CD14-positive monocyte (primary cell): ENCODE results near the gene PPP1R9B. TPM values are rescaled to one million over a fixed set of nuclear protein-coding genes. Genes with fewer than 3 reads are reported as not detected.

ENCODE experiments used
- DNase-seq, 3 donors: peaks; one replicate each; pipeline ENCODE4 v3.0.0-alpha.2; 2011 to 2022
- H2AFZ ChIP-seq: 2 replicates; pipeline ENCODE4 v1.6.0; 2012; ENCODE audit warnings: mild to moderate bottlenecking, low read depth, low read length, inconsistent platforms; ENCODE audit not compliant: insufficient read depth, poor library complexity, severe bottlenecking
- H3K27ac ChIP-seq, 2 donors: 1 replicate in 1 of 2; 2 replicates in 1 of 2; pipeline ENCODE4 v1.5.1; 2012 to 2013; ENCODE audit warnings: low read length in 2 of 2, control low read depth in 1 of 2, inconsistent platforms in 1 of 2, low read depth in 1 of 2, mild to moderate bottlenecking in 1 of 2
- H3K27me3 ChIP-seq, 2 donors: one replicate each; pipeline versions ENCODE4 v1.6.0 to v1.6.1; 2011 to 2013; ENCODE audit warnings: low read length in 2 of 2; ENCODE audit not compliant: control insufficient read depth in 2 of 2, insufficient read depth in 2 of 2
- H3K36me3 ChIP-seq, 2 donors: replicated peaks in 1 of 2; 1 replicate in 1 of 2; 2 replicates in 1 of 2; pipeline versions ENCODE4 v1.5.1 to v1.6.1; 2012 to 2013; ENCODE audit warnings: low read length in 2 of 2, control low read depth in 1 of 2, inconsistent platforms in 1 of 2, mild to moderate bottlenecking in 1 of 2; ENCODE audit not compliant: insufficient read depth in 2 of 2, control insufficient read depth in 1 of 2
- H3K4me1 ChIP-seq, 2 donors: 1 replicate in 1 of 2; 2 replicates in 1 of 2; pipeline versions ENCODE4 v1.5.1 to v1.6.1; 2012 to 2013; ENCODE audit warnings: low read length in 2 of 2, control low read depth in 1 of 2, inconsistent platforms in 1 of 2, mild to moderate bottlenecking in 1 of 2, moderate library complexity in 1 of 2; ENCODE audit not compliant: insufficient read depth in 2 of 2, control insufficient read depth in 1 of 2
- H3K4me2 ChIP-seq: replicated peaks from 2 replicates; pipeline ENCODE3; 2012; ENCODE audit warnings: low read length, moderate library complexity, mild to moderate bottlenecking; ENCODE audit not compliant: poor library complexity, severe bottlenecking; ENCODE audit errors: extremely low read depth
- H3K4me3 ChIP-seq, 3 experiments: fragments of 200-600 bp in 1 of 3; sonication (generic) in 1 of 3; replicated peaks in 1 of 3; 1 replicate in 2 of 3; 2 replicates in 1 of 3; pipeline ENCODE4 v1.5.1; 2011 to 2013; ENCODE audit warnings: low read length in 3 of 3, mild to moderate bottlenecking in 3 of 3, control low read depth in 2 of 3, low read depth in 2 of 3, inconsistent platforms in 1 of 3, moderate library complexity in 1 of 3
- H3K79me2 ChIP-seq: 2 replicates; pipeline ENCODE4 v1.6.0; 2012; ENCODE audit warnings: mild to moderate bottlenecking, control low read depth, inconsistent platforms, low read length, moderate library complexity; ENCODE audit not compliant: insufficient read depth
- H3K9ac ChIP-seq: 2 replicates; pipeline ENCODE4 v1.6.0; 2017; ENCODE audit warnings: low read length, mild to moderate bottlenecking; ENCODE audit not compliant: insufficient read depth, poor library complexity, severe bottlenecking
- H3K9me3 ChIP-seq, 2 donors: replicated peaks in 1 of 2; 1 replicate in 1 of 2; 2 replicates in 1 of 2; pipeline versions ENCODE4 v1.5.1 to v1.6.1; 2012 to 2013; ENCODE audit warnings: low read length in 2 of 2, control low read depth in 1 of 2; ENCODE audit not compliant: control insufficient read depth in 1 of 2, insufficient read depth in 1 of 2
- H4K20me1 ChIP-seq: 2 replicates; pipeline ENCODE4 v1.6.0; 2012; ENCODE audit warnings: mild to moderate bottlenecking, low read length, control low read depth, moderate library complexity; ENCODE audit not compliant: insufficient read depth
- H3K27ac Mint-ChIP-seq, 7 donors: one replicate each; pipeline ENCODE4 v1.8.0; 2020; ENCODE audit warnings: mild to moderate bottlenecking in 7 of 7, mixed read lengths in 7 of 7, moderate library complexity in 6 of 7, inconsistent platforms in 2 of 7
- H3K27me3 Mint-ChIP-seq, 3 donors: one replicate each; pipeline ENCODE4 v1.8.0; 2021 to 2022; ENCODE audit warnings: low read depth in 3 of 3, mild to moderate bottlenecking in 3 of 3, mixed read lengths in 3 of 3, moderate library complexity in 3 of 3, inconsistent platforms in 1 of 3
- H3K36me3 Mint-ChIP-seq, 2 donors: one replicate each; pipeline ENCODE4 v1.8.0; 2020; ENCODE audit warnings: mixed read lengths in 2 of 2, inconsistent platforms in 1 of 2, mild to moderate bottlenecking in 1 of 2
- H3K4me1 Mint-ChIP-seq: one replicate; pipeline ENCODE4 v1.8.0; 2020; ENCODE audit warnings: mild to moderate bottlenecking, mixed read lengths
- H3K4me3 Mint-ChIP-seq, 2 donors: one replicate each; pipeline ENCODE4 v1.8.0; 2020; ENCODE audit warnings: mild to moderate bottlenecking in 2 of 2, mixed read lengths in 2 of 2, moderate library complexity in 1 of 2
- H3K9me3 Mint-ChIP-seq, 7 donors: one replicate each; pipeline ENCODE4 v1.8.0; 2020 to 2022; ENCODE audit warnings: mixed read lengths in 7 of 7, mild to moderate bottlenecking in 6 of 7, moderate library complexity in 6 of 7, inconsistent platforms in 2 of 7
- CTCF ChIP-seq: fragments of 200-600 bp; IDR thresholded peaks from one replicate; pipeline ENCODE4 v1.8.0; 2022; ENCODE audit warnings: antibody characterized with exemption, mild to moderate bottlenecking
- WGBS: methylation state at CpG from one replicate; pipeline ENCODE4 v1.1.5; 2013; ENCODE audit warnings: missing lambda C conversion rate; ENCODE audit not compliant: insufficient coverage; 5-methylcytosine and 5-hydroxymethylcytosine counted together
- intact Hi-C, 2 donors: fragments of 100-400 bp; cut with micrococcal nuclease; formaldehyde crosslinking; loops; one replicate each; pipeline versions ENCODE4 v1.15.0 to v1.15.1; 2023
- polyA plus RNA-seq, 3 donors: library from polyadenylated mRNA; depleted of rRNA in 1 of 3; unstranded in 2 of 3; stranded (reverse) in 1 of 3; fragments of 300-500 nt in 2 of 3; fragments of >200 nt in 1 of 3; fragmentation: Illumina TruSeq in 2 of 3; gene quantifications; 1 replicate in 2 of 3; 2 replicates in 1 of 3; pipeline ENCODE4 v1.2.3, GENCODE V29; 2012 to 2021

Gene PPP1R9B
- polyA plus RNA-seq, 3 donors = 0.61 to 86.9 (median 1.3) TPM

- intact Hi-C loops = no loop called here
- no peaks in the 10 kb centered on the region for H3K36me3 ChIP-seq
- TF ChIP-seq CTCF = no peak
- peaks cover 4 to 5% of the 10 kb centered on the region in 2 donors for H3K4me1 ChIP-seq
- H4K20me1 ChIP-seq = no peaks in the 10 kb centered on the region
- H3K27ac Mint-ChIP-seq = no peak overlapping the region
- H3K27me3 ChIP-seq = peaks cover 0 to 3% of the 10 kb centered on the region in 2 donors
- no peaks in the 10 kb centered on the region for H3K36me3 Mint-ChIP-seq
- no peaks in the 10 kb centered on the region for H3K9me3 ChIP-seq
- H3K4me1 Mint-ChIP-seq = peaks cover 9% of the 10 kb centered on the region
- H3K4me3 Mint-ChIP-seq = no peak overlapping the region
- no peak for DNase-seq
- no peaks in the 10 kb centered on the region for H3K79me2 ChIP-seq
- H3K9me3 Mint-ChIP-seq = peaks cover 0 to 1% (median 0%) of the 10 kb centered on the region in 7 donors
- H3K4me2 ChIP-seq = no peak overlapping the region
- WGBS = 95% methylated on average over 15 of the region's 17 CpGs
- no peak overlapping the region for H2AFZ ChIP-seq
- H3K4me3 ChIP-seq = no peak overlapping the region
- H3K27ac ChIP-seq = no peak overlapping the region
- no peak overlapping the region for H3K9ac ChIP-seq
- H3K27me3 Mint-ChIP-seq = peaks cover 6 to 19% (median 9%) of the 10 kb centered on the region in 3 donors
Observed at GRCh38 chr17:50171371-50172071, 21.0 kb upstream of the PPP1R9B start.

GRCh38 chr17:50170662-50171370, 20.3 kb upstream of the PPP1R9B start:
- H3K27ac Mint-ChIP-seq = peak overlapping the region in 1 of 7 donors; percentile 50
- peaks cover 4 to 5% of the 10 kb centered on the region in 2 donors for H3K4me1 ChIP-seq

More at GRCh38 chr17:50170662-50171370, 20.3 kb upstream of the PPP1R9B start:
- no peak overlapping the region for H3K4me3 Mint-ChIP-seq
- H3K9me3 Mint-ChIP-seq = peaks cover 0 to 1% (median 0%) of the 10 kb centered on the region in 7 donors
- Histone ChIP-seq H2AFZ (no peak overlapping the region), H3K9ac (no peak overlapping the region), H4K20me1 (no peaks in the 10 kb centered on the region), H3K36me3 (no peaks in the 10 kb centered on the region), H3K9me3 (no peaks in the 10 kb centered on the region), H3K79me2 (no peaks in the 10 kb centered on the region), H3K4me2 (no peak overlapping the region), H3K27ac (no peak overlapping the region), H3K4me3 (no peak overlapping the region), H3K27me3 (peaks cover 0 to 3% of the 10 kb centered on the region in 2 donors)
- no peaks in the 10 kb centered on the region for H3K36me3 Mint-ChIP-seq
- intact Hi-C loops = no loop called here
- peaks cover 9% of the 10 kb centered on the region for H3K4me1 Mint-ChIP-seq
- H3K27me3 Mint-ChIP-seq = peaks cover 6 to 17% (median 7%) of the 10 kb centered on the region in 3 donors
- no peak for DNase-seq
- TF ChIP-seq CTCF = no peak
- WGBS = 94% methylated on average over 5 of the region's 10 CpGs
